K562 (cell line): ENCODE data around the gene DSG1. TPM values are rescaled to one million over a fixed set of nuclear protein-coding genes. Genes with fewer than 3 reads are reported as not detected.

ENCODE experiments used
- ATAC-seq: fragments of 200-7000 bp; cut with Tn5 transposase; 3 replicates; pipeline ENCODE4 v1.9.1; 2020; ENCODE audit warnings: moderate library complexity
- BruUV-seq: library from RNA; stranded (reverse); fragments of 400-500 nt; replicated peaks from 2 replicates; lab custom pipeline; 2021; lab: Mats Ljungman, UMichigan
- CTCF ChIA-PET: fragments of 300-600 bp; formaldehyde crosslinking; extraction: SDS; loops from one replicate; lab custom pipeline; 2021; ENCODE audit warnings: low intra/inter-chr PET ratio; lab: Yijun Ruan, JAX
- POLR2A ChIA-PET: fragments of 300-600, 350-650 bp; sonication (Branson Sonifier 250); formaldehyde crosslinking; extraction: SDS; loops from one replicate; lab custom pipeline; 2021; ENCODE audit warnings: antibody characterized with exemption, inconsistent platforms; lab: Yijun Ruan, JAX
- DNase-seq, 4 experiments: peaks; one replicate each; pipeline versions ENCODE4 v3.0.0 to v3.0.0-alpha.2; 2011 to 2018; ENCODE audit warnings: low spot score in 3 of 4, mixed read lengths in 3 of 4; ENCODE audit errors: extremely low read depth in 1 of 4
- FAIRE-seq: peaks from 2 replicates; lab custom pipeline; 2011; peaks lifted over from hg19 to GRCh38; lab: Jason Lieb, UNC
- H2AFZ ChIP-seq: 2 replicates; pipeline ENCODE4 v1.6.0; 2011; ENCODE audit warnings: low read depth, low read length, control low read depth, inconsistent platforms
- H3K27ac ChIP-seq: fragments of 200-600 bp; 3 replicates; pipeline ENCODE4 v1.8.0; 2011; ENCODE audit warnings: low read depth, mild to moderate bottlenecking, control low read depth, inconsistent platforms, low read length, moderate library complexity, mixed read lengths; ENCODE audit errors: extremely low read depth
- H3K27me3 ChIP-seq, 2 experiments: fragments of 300-600 bp in 1 of 2; 2 replicates in 1 of 2; 3 replicates in 1 of 2; pipeline versions ENCODE4 v1.6.0 to v1.8.0; 2011; ENCODE audit warnings: inconsistent platforms in 2 of 2, low read length in 2 of 2, mild to moderate bottlenecking in 1 of 2, mixed read lengths in 1 of 2, moderate library complexity in 1 of 2; ENCODE audit not compliant: control insufficient read depth in 2 of 2, insufficient read depth in 2 of 2
- H3K36me3 ChIP-seq: fragments of 300-600 bp; 3 replicates; pipeline ENCODE4 v1.8.0; 2011; ENCODE audit warnings: mild to moderate bottlenecking, low read length, inconsistent platforms; ENCODE audit not compliant: control insufficient read depth, insufficient read depth
- H3K4me1 ChIP-seq, 2 experiments: fragments of 200-600 bp in 1 of 2; replicated peaks in 1 of 2; 2 replicates in 1 of 2; 3 replicates in 1 of 2; pipeline versions ENCODE4 v1.5.1 to v1.8.0; 2011; ENCODE audit warnings: inconsistent platforms in 2 of 2, low read length in 2 of 2, mild to moderate bottlenecking in 1 of 2, mixed read lengths in 1 of 2, moderate library complexity in 1 of 2; ENCODE audit not compliant: control insufficient read depth in 2 of 2, insufficient read depth in 2 of 2
- H3K4me2 ChIP-seq: 2 replicates; pipeline ENCODE4 v1.6.1; 2011; ENCODE audit warnings: low read length, control low read depth, inconsistent platforms, mixed read lengths; ENCODE audit not compliant: insufficient read depth
- H3K4me3 ChIP-seq: fragments of 200-600 bp; sonication (generic), shearing (Covaris generic); 2 replicates; pipeline ENCODE4 v1.5.1; 2016; ENCODE audit warnings: control low read depth, inconsistent platforms
- H3K79me2 ChIP-seq: fragments of 200-600 bp; 3 replicates; pipeline ENCODE4 v1.8.0; 2011; ENCODE audit warnings: low read length, inconsistent platforms; ENCODE audit not compliant: control insufficient read depth, insufficient read depth
- H3K9ac ChIP-seq, 2 experiments: 2 replicates each; pipeline versions ENCODE4 v1.6.0 to v1.6.1; 2011; ENCODE audit warnings: low read depth in 2 of 2, low read length in 2 of 2, control low read depth in 1 of 2, inconsistent platforms in 1 of 2, mild to moderate bottlenecking in 1 of 2, mixed read lengths in 1 of 2; ENCODE audit not compliant: insufficient read depth in 1 of 2
- H3K9me1 ChIP-seq: one replicate; pipeline ENCODE4 v1.6.0; 2011; ENCODE audit warnings: inconsistent platforms, mild to moderate bottlenecking, low read length, moderate library complexity; ENCODE audit not compliant: control insufficient read depth, insufficient read depth
- H3K9me3 ChIP-seq: replicated peaks from 2 replicates; pipeline ENCODE4 v1.5.1; 2011; ENCODE audit warnings: low read depth, low read length, inconsistent platforms; ENCODE audit not compliant: control insufficient read depth, insufficient read depth
- H4K20me1 ChIP-seq: replicated peaks from 2 replicates; pipeline ENCODE4 v1.6.1; 2011; ENCODE audit warnings: low read length, inconsistent platforms, mixed read lengths; ENCODE audit not compliant: control insufficient read depth, insufficient read depth
- CBX8 ChIP-seq: fragments of 200-600 bp; sonication (generic); IDR thresholded peaks from 2 replicates; pipeline ENCODE4 v1.6.1; 2012; ENCODE audit warnings: borderline replicate concordance, mixed run types, low read depth, mild to moderate bottlenecking, moderate library complexity, mixed read lengths, low read length, control low read depth, inconsistent platforms; ENCODE audit not compliant: poor library complexity, severe bottlenecking; ENCODE audit errors: extremely low read depth
- CC2D1A ChIP-seq: fragments of 450-650 bp; IDR thresholded peaks from 2 replicates; pipeline ENCODE4 v1.6.1; 2017; ENCODE audit warnings: mild to moderate bottlenecking
- MECOM ChIP-seq: fragments of 250-450 bp; sonication (Bioruptor Pico); IDR thresholded peaks from 2 replicates; pipeline ENCODE4 v1.8.0; 2022; ENCODE audit warnings: inconsistent platforms
- PHF21A ChIP-seq: fragments of 450-650 bp; IDR thresholded peaks from 2 replicates; pipeline ENCODE4 v1.6.1; 2017; ENCODE audit warnings: low read depth, borderline replicate concordance
- RBM34 ChIP-seq: fragments of 200-400 bp; formaldehyde crosslinking; IDR thresholded peaks from 2 replicates; pipeline ENCODE4 v1.6.1; 2018; ENCODE audit warnings: low read length, borderline replicate concordance; ENCODE audit not compliant: insufficient read depth
- STAT6 ChIP-seq: sonication (generic); formaldehyde crosslinking; IDR thresholded peaks from 2 replicates; pipeline ENCODE4 v1.8.1; 2023; ENCODE audit warnings: mild to moderate bottlenecking, missing genetic modification reagents
- THAP7 ChIP-seq: fragments of 250-450 bp; sonication (Bioruptor Pico); IDR thresholded peaks from 2 replicates; pipeline ENCODE4 v1.5.0; 2021
- ZFP1 ChIP-seq: fragments of 450-650 bp; formaldehyde crosslinking; IDR thresholded peaks from 2 replicates; pipeline ENCODE4 v1.4.0; 2020; ENCODE audit warnings: mild to moderate bottlenecking, mixed read lengths
- WGBS: fragments of 100-300 bp; shearing (Covaris generic); methylation state at CpG from one replicate; pipeline ENCODE4 v1.1.6; 2016; ENCODE audit warnings: low coverage, mixed read lengths; ENCODE audit not compliant: insufficient coverage; ENCODE audit errors: missing lambda C conversion rate; 5-methylcytosine and 5-hydroxymethylcytosine counted together
- in situ Hi-C: fragments of 300-500 bp; cut with MboI; formaldehyde crosslinking; loops from 4 replicates; pipeline ENCODE4 v1.15.0; 2018; ENCODE audit warnings: inconsistent platforms, mixed read lengths
- intact Hi-C: fragments of 100-400 bp; cut with micrococcal nuclease; formaldehyde crosslinking; loops from 2 replicates; pipeline ENCODE4 v1.14.2; 2022
- polyA plus RNA-seq, 8 experiments: library from polyadenylated mRNA; depleted of rRNA in 4 of 8; stranded (reverse) in 5 of 8; unstranded in 3 of 8; fragments of >200 nt; fragmentation: Nextera tagmentation in 2 of 8; fragmentation: Illumina TruSeq in 1 of 8; extraction: Ambion mirVana in 2 of 8; extraction: Trizol in 1 of 8; gene quantifications; 2 replicates each; pipeline versions ENCODE4 v1.2.1 to v1.2.3, GENCODE V29; 2011 to 2014; ENCODE audit warnings: inconsistent platforms in 1 of 8, missing spikeins in 1 of 8
- total RNA-seq, 7 experiments: library from RNA; depleted of rRNA in 6 of 7; stranded (reverse); fragments of >200 nt in 6 of 7; fragmentation: Illumina TruSeq in 2 of 7; extraction: Trizol in 2 of 7; gene quantifications; 2 replicates each; pipeline versions ENCODE4 v1.2.1 to v1.2.3, GENCODE V29; 2011 to 2021; ENCODE audit warnings: low replicate concordance in 1 of 7

DSG1 gene
- total and polyA plus RNA-seq, 9 of the 15 experiments (the other 6 are each of a cell fraction or from before 2014, with no cell fraction given): 0.03 to 0.26 (median 0.15) TPM; not detected in 1

GRCh38 chr18:31309115-31309514 is 8.8 kb upstream of the DSG1 start (continued):
- TF ChIP-seq STAT6 (no peak), ZFP1 (no peak), PHF21A (no peak)

DNA sequence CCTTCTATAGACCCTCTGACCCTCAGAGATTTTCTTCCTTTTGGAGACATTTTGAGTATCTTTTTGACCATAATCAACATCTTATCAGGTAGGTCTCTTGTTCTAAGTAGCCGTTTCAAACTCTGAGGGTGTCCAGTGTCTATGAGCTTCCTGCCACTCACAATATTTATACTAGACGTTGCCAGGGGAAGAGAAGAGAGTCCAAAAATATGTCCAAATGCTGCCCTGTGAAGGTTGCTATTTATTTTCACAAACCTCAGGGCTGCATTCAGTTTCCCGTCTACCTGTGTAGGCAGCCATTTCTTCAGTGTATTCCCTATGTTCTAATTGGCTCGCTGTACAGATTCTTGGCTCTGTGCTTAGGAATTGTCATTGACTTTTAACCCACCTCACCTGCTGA is 986 bp upstream of the DSG1 start:
- DNase-seq (no peak), FAIRE-seq (no peak), ATAC-seq (no peak)
- CTCF ChIA-PET: no interaction called here
- intact Hi-C loops: no loop called here
- TF ChIP-seq CBX8: no peak
- TF ChIP-seq CC2D1A: no peak
- no peak for TF ChIP-seq THAP7 (CRISPR knock-in tag)
- no peak for TF ChIP-seq RBM34
- no peak for TF ChIP-seq MECOM (CRISPR knock-in tag)
- WGBS: 0% methylated on average over 4 of the region's 4 CpGs
- H3K4me2 ChIP-seq: no peak overlapping the region
- H4K20me1 ChIP-seq: no peaks in the 10 kb centered on the region
- in situ Hi-C loops: no loop called here
- H3K4me1 ChIP-seq: no peaks in the 10 kb centered on the region
- H3K9me3 ChIP-seq: no peaks in the 10 kb centered on the region
- POLR2A ChIA-PET: interaction anchor here (0.6 kb wide), 2 partner anchors 13 to 138 kb away, joined by 5 read pairs; no protein-coding TSS in a partner anchor
- no TSS peak for BruUV-seq
- no peaks in the 10 kb centered on the region for H3K27me3 ChIP-seq
- H2AFZ ChIP-seq: no peak overlapping the region
- H3K9ac ChIP-seq: no peak overlapping the region
- H3K36me3 ChIP-seq: no peaks in the 10 kb centered on the region
- no peaks in the 10 kb centered on the region for H3K79me2 ChIP-seq
- no peak overlapping the region for H3K27ac ChIP-seq
- H3K4me3 ChIP-seq: no peak overlapping the region
- no peaks in the 10 kb centered on the region for H3K9me1 ChIP-seq
